HG02885 (cell line): ENCODE measurements around the gene RNF175.
"Not testable (repeated sequence)": the region's sequence is repeated elsewhere in the genome, so short reads cannot be mapped to it uniquely, and the experiment has no call there.

Experiments used
- ATAC-seq: cut with Tn5 transposase; IDR thresholded peaks from one replicate; pipeline ENCODE4 v1.9.1; 2021; ENCODE audit warnings: mild to moderate bottlenecking; ENCODE audit not compliant: unreplicated experiment, poor library complexity

Gene RNF175

DNA sequence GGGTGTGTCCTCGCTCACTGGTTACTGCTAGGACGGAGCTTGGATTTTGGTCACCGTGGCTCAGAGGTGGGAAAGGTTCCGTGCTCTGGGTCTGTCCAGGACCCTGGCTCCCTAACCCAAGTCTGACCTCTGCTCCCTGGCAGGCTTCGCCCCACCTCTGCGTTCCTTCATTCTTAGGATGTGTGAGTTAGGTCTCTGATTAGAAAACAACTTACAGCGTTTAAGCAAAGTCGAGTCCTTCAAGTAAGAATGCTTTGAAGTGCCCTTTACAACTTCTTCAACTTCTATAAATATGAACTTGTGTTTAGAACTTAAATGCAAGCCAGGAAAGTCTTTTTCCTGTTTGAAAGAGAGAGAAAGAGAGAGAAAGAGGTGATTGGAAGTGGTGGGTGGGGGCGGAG lies 74.9 kb downstream of the RNF175 start:
- peak; percentile 21 for ATAC-seq

DNA sequence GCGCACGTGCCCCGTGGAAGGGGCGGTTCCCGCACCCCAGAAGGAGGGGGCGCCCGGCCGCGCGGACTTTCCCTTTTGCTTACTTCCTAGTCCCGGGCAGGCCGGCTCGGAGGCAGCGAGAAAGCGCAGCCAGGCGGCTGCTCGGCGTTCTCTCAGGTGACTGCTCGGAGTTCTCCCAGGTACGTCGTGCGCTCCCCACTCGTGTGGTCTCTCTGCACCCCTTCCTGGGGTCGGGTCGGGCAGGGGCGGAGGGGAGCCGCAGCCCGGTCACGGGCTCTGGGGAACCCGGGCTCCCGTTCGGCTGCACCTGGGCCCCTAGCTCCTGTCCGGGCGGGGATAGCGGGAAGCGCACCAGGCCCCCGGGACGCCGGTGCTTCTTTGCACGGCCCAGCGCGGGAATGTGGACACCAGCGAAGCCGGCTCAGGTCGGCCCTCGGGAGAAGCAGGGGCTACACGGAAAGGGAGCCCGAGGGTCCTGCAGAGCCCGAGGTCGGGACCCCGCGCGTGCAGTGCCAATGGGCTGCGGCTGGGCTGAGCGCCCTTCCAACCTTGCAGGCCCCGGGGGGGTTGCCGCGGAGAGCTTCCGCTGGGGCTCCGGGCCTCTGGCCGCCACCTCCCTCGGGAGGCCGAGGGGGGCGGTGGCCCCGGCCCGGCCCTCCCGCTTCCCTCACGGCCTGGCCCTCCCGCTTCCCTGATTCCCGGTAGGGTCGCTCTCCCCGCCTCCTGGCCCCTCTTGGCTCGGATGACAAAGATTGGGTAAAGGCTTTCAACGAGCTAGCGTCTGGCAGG lies 75.4 kb downstream of the RNF175 start, which contains the start of gene TLR2:
Gene TLR2, plus strand, starts transcription at position 99 of the 789 bp plus-strand sequence. CDS start 18,628 bp downstream, outside the sequence.
- ATAC-seq = peak; percentile 93

DNA sequence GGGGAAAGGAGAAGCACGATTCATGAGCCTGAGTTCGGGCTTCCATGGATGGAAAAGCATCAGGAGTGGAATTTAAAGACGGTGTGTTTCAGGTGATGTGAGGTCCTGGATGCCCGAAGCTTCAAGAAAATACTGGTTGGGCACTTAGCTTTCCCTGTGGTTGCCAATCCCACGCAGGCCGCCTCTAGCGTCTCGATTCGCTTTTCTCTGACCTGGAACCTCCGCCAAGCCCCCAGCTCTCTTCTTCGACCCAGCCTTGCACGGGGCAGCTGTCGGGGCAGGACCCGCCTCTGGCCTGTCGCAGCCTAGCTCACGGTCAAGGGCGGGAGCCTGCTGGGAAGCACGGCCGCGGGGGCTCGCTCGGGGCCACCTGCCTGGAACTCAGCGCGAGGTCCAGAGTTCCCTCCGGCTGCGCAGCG lies 76.1 kb downstream of the RNF175 start:
- no peak for ATAC-seq

DNA sequence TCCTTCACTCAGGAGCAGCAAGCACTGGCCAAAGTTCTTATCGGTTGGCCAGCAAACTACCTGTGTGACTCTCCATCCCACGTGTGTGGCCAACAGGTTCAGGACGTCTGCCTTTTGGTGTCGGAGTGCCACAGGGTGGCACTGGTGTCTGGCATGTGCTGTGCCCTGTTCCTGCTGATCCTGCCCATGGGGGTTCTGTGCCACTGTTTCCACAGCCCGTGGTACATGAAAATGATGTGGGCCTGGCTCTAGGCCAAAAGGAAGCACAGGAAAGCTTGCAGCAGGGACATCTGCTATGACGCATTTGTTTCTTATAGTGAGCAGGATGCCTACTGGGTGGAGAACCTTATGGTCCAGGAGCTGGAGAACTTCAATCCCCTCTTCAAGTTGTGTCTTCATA lies 80.3 kb downstream of the RNF175 start:
- ATAC-seq = no peak

DNA sequence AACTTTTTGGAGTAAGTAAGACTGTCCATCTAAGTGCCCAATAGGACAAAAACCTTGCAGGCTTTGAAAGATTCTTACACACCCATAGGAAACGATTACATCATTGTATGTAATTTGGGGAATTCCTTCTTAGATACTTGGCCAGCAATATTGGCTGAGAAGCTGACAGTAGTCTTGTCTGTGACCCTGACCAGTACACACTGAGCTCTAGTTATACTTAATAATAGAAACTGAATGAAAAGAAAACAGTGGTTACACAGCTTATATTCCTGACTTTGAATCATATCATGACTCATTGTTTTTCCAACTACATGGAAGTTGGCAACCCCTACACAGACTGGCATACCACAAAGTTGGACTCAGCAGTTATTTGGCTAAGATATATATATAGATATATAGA lies 82.8 kb downstream of the RNF175 start:
- no peak for ATAC-seq

DNA sequence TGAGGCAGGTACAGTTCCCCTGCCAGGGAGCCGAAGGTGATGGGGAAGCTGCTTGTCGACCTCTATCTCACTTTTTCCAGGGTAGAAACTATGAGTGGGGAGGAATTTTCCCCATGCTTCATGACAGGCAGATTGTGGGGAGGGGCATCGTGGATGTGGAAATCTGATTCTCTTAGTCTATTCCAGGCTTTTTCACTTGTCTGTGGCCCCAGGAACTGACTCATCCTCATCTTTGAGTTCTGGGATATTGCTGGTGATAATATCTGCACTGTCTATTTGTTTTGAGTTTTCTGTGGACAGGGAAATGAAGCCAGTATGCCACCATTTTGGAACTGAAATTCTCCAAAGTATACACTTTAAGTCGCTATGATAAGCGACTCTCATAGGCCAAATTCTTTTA lies 83.3 kb downstream of the RNF175 start:
- no peak for ATAC-seq

DNA sequence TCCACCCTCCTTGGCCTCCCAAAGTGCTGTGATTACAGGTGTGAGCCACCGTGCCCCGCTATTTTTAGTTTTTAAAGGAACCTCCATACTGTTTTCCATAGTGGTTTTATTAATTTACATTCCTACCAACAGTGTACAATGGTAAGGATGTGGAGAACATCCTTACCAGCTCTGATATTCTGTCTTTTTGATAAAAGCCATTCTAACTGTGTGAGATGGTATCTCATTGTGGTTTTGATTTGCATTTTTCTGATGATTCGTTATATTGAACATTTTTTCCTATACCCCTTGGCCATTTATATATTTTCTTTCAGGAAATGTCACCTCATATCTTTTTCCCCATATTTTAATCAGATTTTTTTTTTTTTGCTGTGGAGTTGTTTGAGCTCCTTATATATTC lies 90.0 kb downstream of the RNF175 start:
- ATAC-seq = no peak

DNA sequence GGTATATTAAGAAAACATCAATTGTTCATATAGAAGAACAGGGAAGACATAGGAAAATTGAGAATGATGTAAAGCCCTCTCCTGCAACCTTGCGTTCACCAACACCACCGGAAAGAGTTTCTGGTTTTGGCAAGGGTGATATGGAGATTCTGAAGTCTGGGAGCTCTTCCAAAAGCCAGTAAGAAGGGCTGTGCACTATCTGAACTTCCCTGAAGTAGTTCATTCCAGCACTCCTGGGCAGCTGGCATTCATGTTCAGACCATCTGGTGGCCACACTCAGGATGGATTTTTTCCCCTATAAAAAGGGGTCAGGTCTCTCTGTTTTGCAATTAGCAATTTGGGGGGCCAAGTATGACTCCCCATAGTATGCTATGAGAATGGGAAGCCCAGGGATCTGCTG lies 91.2 kb downstream of the RNF175 start:
- ATAC-seq = no peak

DNA sequence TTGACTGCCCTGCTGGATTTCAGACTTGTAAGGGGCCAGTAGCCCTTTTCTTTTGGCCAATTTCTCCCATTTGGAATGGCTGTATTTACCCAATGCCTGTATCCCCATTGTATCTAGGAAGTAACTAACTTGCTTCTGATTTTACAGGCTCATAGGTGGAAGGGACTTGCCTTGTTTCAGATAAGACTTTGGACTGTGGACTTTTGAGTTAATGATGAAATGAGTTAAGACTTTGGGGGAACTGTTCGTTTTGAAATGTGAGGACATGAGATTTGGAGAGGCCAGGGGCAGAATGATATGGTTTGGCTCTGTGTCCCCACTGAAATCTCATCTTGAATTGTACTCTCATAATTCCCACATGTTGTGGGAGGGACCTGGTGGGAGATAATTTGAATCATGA lies 93.3 kb downstream of the RNF175 start:
- not testable (repeated sequence) for ATAC-seq

DNA sequence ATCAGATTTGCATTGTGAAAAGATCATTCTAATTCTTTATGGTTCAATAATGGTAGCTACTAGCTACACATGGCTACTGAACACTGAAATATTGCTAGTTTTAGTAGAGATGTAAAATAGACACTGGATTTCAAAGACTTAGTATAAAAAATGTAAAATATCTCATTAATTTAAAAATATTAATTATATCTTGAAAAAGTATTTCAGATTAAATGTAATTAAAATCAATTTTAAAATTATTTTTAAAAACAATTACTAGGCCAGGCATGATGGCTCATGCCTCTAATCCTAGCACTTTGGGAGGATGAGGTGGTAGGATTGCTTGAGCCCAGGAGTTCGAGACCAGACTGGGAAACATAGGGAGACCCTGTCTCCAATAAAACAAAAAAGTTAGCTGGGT lies 96.2 kb downstream of the RNF175 start:
- ATAC-seq = no peak

DNA sequence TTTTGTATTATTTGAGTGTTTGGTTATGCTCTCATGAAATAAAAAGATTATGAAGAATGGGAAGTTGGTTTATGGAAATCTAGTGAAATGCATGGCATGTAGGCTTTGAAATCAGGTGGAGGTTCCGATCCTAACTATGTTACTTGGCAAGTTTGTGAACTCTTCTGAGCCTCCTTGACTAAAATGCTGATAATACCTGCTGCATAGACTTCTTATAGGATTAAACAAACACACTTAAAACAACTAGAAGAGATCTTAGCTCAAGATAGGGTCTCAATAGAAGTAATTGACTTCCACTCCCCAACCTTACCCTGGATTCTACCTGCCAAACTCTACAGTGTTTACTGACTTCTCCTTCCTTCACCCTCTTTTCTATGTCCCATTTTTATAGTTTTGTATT lies 97.9 kb downstream of the RNF175 start:
- ATAC-seq = no peak

DNA sequence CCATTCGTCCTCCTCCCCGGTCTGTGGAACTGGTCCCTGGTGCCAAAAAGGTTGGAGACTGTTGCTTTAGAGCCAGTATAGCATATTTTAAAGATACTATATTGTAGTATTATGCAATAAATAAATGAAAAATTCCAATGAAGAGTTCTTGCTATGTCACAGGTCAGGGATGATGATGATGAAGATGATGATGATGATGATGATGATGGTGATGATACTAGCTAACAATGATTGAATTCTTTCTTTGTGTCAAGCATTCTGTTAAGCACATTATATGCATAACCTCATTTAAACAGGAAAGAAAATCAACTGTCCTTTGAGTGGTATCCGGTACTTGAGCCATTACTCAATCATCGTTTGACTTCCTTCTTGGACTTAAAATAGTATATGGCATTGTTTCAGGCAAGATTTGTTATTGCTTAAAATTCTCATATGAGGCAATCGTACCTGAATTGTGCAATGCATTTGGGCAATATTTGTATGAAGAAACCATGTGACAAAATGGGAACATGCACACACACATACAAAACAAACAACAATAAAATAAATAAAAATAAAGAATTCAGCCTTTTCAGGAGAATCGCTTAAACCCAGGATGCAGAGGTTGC lies 98.5 kb downstream of the RNF175 start:
- no peak for ATAC-seq
